GM19025 (cell line): ENCODE data around the gene NPAS1.

Source experiments
- ATAC-seq: cut with Tn5 transposase; IDR thresholded peaks from one replicate; pipeline ENCODE4 v1.9.1; 2021; ENCODE audit warnings: mild to moderate bottlenecking, low read depth, moderate library complexity; ENCODE audit not compliant: unreplicated experiment

The NPAS1 gene

GRCh38 chr19:47012617-47013016 lies 7.0 kb upstream of the NPAS1 start:
- ATAC-seq: no peak

- no peak for ATAC-seq
Observed at GRCh38 chr19:47013041-47013517, 6.6 kb upstream of the NPAS1 start.

- no peak for ATAC-seq
Observed at GRCh38 chr19:47018923-47019322, 714 bp upstream of the NPAS1 start.

- ATAC-seq: no peak
Observed at GRCh38 chr19:47020132-47020805, 632 bp downstream of the NPAS1 start.

GRCh38 chr19:47020992-47021496 lies 1.4 kb downstream of the NPAS1 start:
- no peak for ATAC-seq

- ATAC-seq: no peak
Observed at GRCh38 chr19:47021536-47022139, 2.0 kb downstream of the NPAS1 start.

- no peak for ATAC-seq
Observed at GRCh38 chr19:47022140-47022536, 2.5 kb downstream of the NPAS1 start.

GRCh38 chr19:47022541-47023447 lies 3.2 kb downstream of the NPAS1 start:
- no peak for ATAC-seq

GRCh38 chr19:47023448-47023794 lies 3.8 kb downstream of the NPAS1 start:
- ATAC-seq: no peak

GRCh38 chr19:47024502-47024901 lies 4.9 kb downstream of the NPAS1 start:
- ATAC-seq: no peak

GRCh38 chr19:47026156-47026555 lies 6.5 kb downstream of the NPAS1 start:
- ATAC-seq: no peak

- ATAC-seq: no peak
Observed at GRCh38 chr19:47026889-47027288, 7.3 kb downstream of the NPAS1 start.

GRCh38 chr19:47027586-47028088 lies 8.0 kb downstream of the NPAS1 start:
- ATAC-seq: no peak

- no peak for ATAC-seq
Observed at GRCh38 chr19:47028195-47028601, 8.6 kb downstream of the NPAS1 start.

- no peak for ATAC-seq
Observed at GRCh38 chr19:47032171-47032811, 12.7 kb downstream of the NPAS1 start.

GRCh38 chr19:47035127-47036096 lies 15.8 kb downstream of the NPAS1 start:
- ATAC-seq: peak; percentile 83

GRCh38 chr19:47036097-47036651 lies 16.5 kb downstream of the NPAS1 start:
- no peak for ATAC-seq

- ATAC-seq: no peak
Observed at GRCh38 chr19:47037766-47038165, 18.1 kb downstream of the NPAS1 start.
